HCT116 (cell line): ENCODE data around the gene RAB33B. TPM values are rescaled to one million over a fixed set of nuclear protein-coding genes. Genes with fewer than 3 reads are reported as not detected.

Experiments used
- ATAC-seq: fragments of 200-7000 bp; cut with Tn5 transposase; 2 replicates; pipeline ENCODE4 v1.9.1; 2020; ENCODE audit warnings: mild to moderate bottlenecking, moderate library complexity
- BruUV-seq: library from RNA; stranded (reverse); fragments of 400-500 nt; replicated peaks from 2 replicates; lab custom pipeline; 2021; lab: Mats Ljungman, UMichigan
- CTCF ChIA-PET: fragments of 300-600 bp; sonication (Branson Sonifier 250); formaldehyde crosslinking; loops from one replicate; lab custom pipeline; 2021; ENCODE audit warnings: antibody characterized with exemption; lab: Charles Lee
- POLR2A ChIA-PET: fragments of 300-600, 350-600 bp; sonication (Branson Sonifier 250); formaldehyde crosslinking; loops from one replicate; lab custom pipeline; 2021; ENCODE audit warnings: antibody characterized with exemption; lab: Charles Lee
- RAD21 ChIA-PET, 2 experiments: fragments of 300-600 bp; sonication (Branson Sonifier 250); formaldehyde crosslinking; loops; one replicate each; lab custom pipeline; 2023; ENCODE audit warnings: low total read pairs in 2 of 2; ENCODE audit not compliant: uncharacterized antibody in 2 of 2, unreplicated experiment in 2 of 2, low non-redundant PET in 1 of 2; lab: Charles Lee
- DNase-seq: peaks from one replicate; pipeline ENCODE4 v3.0.0-alpha.2; 2010; ENCODE audit warnings: low read depth, low spot score
- H2AFZ ChIP-seq: fragments of 200-600 bp; shearing (Covaris generic), sonication (generic); 2 replicates; pipeline ENCODE4 v1.6.1; 2017; ENCODE audit warnings: low read depth, mixed run types, mixed read lengths, antibody characterized with exemption, low read length; ENCODE audit not compliant: poor library complexity, severe bottlenecking
- H3K27ac ChIP-seq: 2 replicates; pipeline ENCODE4 v1.5.1; 2012; ENCODE audit warnings: low read depth, low read length
- H3K27me3 ChIP-seq: fragments of 200-600 bp; sonication (generic); 2 replicates; pipeline ENCODE4 v1.6.1; 2016; ENCODE audit warnings: mixed run types, low read length, mixed read lengths; ENCODE audit not compliant: insufficient read depth
- H3K36me3 ChIP-seq, 2 experiments: fragments of 200-500 bp in 1 of 2; fragments of 200-600 bp in 1 of 2; sonication (Bioruptor generic) in 1 of 2; sonication (generic) in 1 of 2; 2 replicates each; pipeline versions ENCODE4 v1.5.1 to v1.6.1; 2014 to 2016; ENCODE audit warnings: low read length in 2 of 2, inconsistent platforms in 1 of 2, mixed read lengths in 1 of 2, mixed run types in 1 of 2; ENCODE audit not compliant: insufficient read depth in 2 of 2, control insufficient read depth in 1 of 2
- H3K4me1 ChIP-seq, 2 experiments: fragments of 200-600 bp in 1 of 2; sonication (generic) in 1 of 2; 2 replicates each; pipeline versions ENCODE4 v1.5.1 to v1.6.1; 2012 to 2017; ENCODE audit warnings: low read length in 2 of 2, inconsistent platforms in 1 of 2, mild to moderate bottlenecking in 1 of 2, mixed read lengths in 1 of 2, mixed run types in 1 of 2, moderate library complexity in 1 of 2; ENCODE audit not compliant: insufficient read depth in 2 of 2, control insufficient read depth in 1 of 2
- H3K4me2 ChIP-seq: fragments of 200-600 bp; sonication (generic); 2 replicates; pipeline ENCODE4 v1.6.1; 2017; ENCODE audit warnings: mixed run types, low read length, mixed read lengths
- H3K4me3 ChIP-seq, 2 experiments: fragments of 200-600 bp in 1 of 2; sonication (generic) in 1 of 2; replicated peaks in 1 of 2; 2 replicates each; pipeline ENCODE4 v1.5.1; 2011 to 2016; ENCODE audit warnings: low read length in 2 of 2, control low read depth in 1 of 2, low read depth in 1 of 2, mild to moderate bottlenecking in 1 of 2, mixed read lengths in 1 of 2, mixed run types in 1 of 2
- H3K79me2 ChIP-seq: fragments of 200-600 bp; sonication (generic); 2 replicates; pipeline ENCODE4 v1.6.1; 2017; ENCODE audit warnings: mild to moderate bottlenecking, mixed run types, low read length, moderate library complexity, mixed read lengths; ENCODE audit not compliant: insufficient read depth
- H3K9ac ChIP-seq: fragments of 200-600 bp; sonication (generic); 2 replicates; pipeline ENCODE4 v1.6.1; 2016; ENCODE audit warnings: low read length, mixed read lengths
- H3K9me2 ChIP-seq: fragments of 200-600 bp; sonication (generic), shearing (Covaris generic); 2 replicates; pipeline ENCODE4 v1.6.1; 2017; ENCODE audit warnings: mixed run types, mild to moderate bottlenecking, moderate library complexity; ENCODE audit not compliant: insufficient read depth
- H3K9me3 ChIP-seq, 2 experiments: fragments of 200-500 bp in 1 of 2; fragments of 200-600 bp in 1 of 2; sonication (Bioruptor generic) in 1 of 2; sonication (generic) in 1 of 2; 2 replicates each; pipeline ENCODE4 v1.6.1; 2014 to 2017; ENCODE audit warnings: low read length in 2 of 2, mixed read lengths in 2 of 2, inconsistent platforms in 1 of 2, low read depth in 1 of 2, mild to moderate bottlenecking in 1 of 2, mixed run types in 1 of 2, moderate library complexity in 1 of 2; ENCODE audit not compliant: control insufficient read depth in 1 of 2, insufficient read depth in 1 of 2
- H4K20me1 ChIP-seq: fragments of 200-600 bp; sonication (generic), shearing (Covaris generic); 2 replicates; pipeline ENCODE4 v1.6.1; 2017; ENCODE audit warnings: mixed run types, mild to moderate bottlenecking, moderate library complexity; ENCODE audit not compliant: insufficient read depth
- CBX3 ChIP-seq: IDR thresholded peaks from 2 replicates; pipeline ENCODE4 v1.6.1; 2012; ENCODE audit warnings: low read depth
- EGR1 ChIP-seq: IDR thresholded peaks from 2 replicates; pipeline ENCODE4 v1.6.1; 2012; ENCODE audit warnings: low read depth
- ELF1 ChIP-seq: IDR thresholded peaks from 2 replicates; pipeline ENCODE4 v1.6.1; 2012; ENCODE audit warnings: low read depth, borderline replicate concordance
- EZH2 ChIP-seq: fragments of 200-600 bp; sonication (generic); IDR thresholded peaks from 2 replicates; pipeline ENCODE4 v1.6.1; 2017; ENCODE audit warnings: antibody characterized with exemption, mixed run types
- EZH2phosphoT487 ChIP-seq: fragments of 200-600 bp; IDR thresholded peaks from 2 replicates; pipeline ENCODE4 v1.6.1; 2018; ENCODE audit warnings: antibody characterized with exemption, borderline replicate concordance
- JUND ChIP-seq: IDR thresholded peaks from 2 replicates; pipeline ENCODE4 v1.6.1; 2012
- POLR2A ChIP-seq: IDR thresholded peaks from 2 replicates; pipeline ENCODE4 v1.7.0; 2011; ENCODE audit warnings: borderline replicate concordance; ENCODE audit not compliant: insufficient read depth, insufficient read length; ENCODE audit errors: extremely low read depth
- POLR2AphosphoS5 ChIP-seq: IDR thresholded peaks from 2 replicates; pipeline ENCODE4 v1.6.1; 2011; ENCODE audit warnings: mild to moderate bottlenecking, low read depth, low read length, moderate library complexity
- RAD21 ChIP-seq: IDR thresholded peaks from 2 replicates; pipeline ENCODE4 v1.6.1; 2012; ENCODE audit warnings: low read depth, mild to moderate bottlenecking
- SIN3A ChIP-seq: IDR thresholded peaks from 2 replicates; pipeline ENCODE4 v1.6.1; 2012; ENCODE audit warnings: low read depth
- SP1 ChIP-seq: IDR thresholded peaks from 2 replicates; pipeline ENCODE4 v1.6.1; 2012; ENCODE audit warnings: low read depth
- SRF ChIP-seq: IDR thresholded peaks from 2 replicates; pipeline ENCODE4 v1.6.1; 2012; ENCODE audit warnings: low read depth
- TCF7L2 ChIP-seq: IDR thresholded peaks from 2 replicates; pipeline ENCODE4 v1.7.0; 2011; ENCODE audit warnings: borderline replicate concordance, inconsistent platforms; ENCODE audit not compliant: insufficient read depth, insufficient read length; ENCODE audit errors: extremely low read depth
- YY1 ChIP-seq: IDR thresholded peaks from 2 replicates; pipeline ENCODE4 v1.6.1; 2011; ENCODE audit warnings: low read length, low read depth, moderate library complexity, mild to moderate bottlenecking; ENCODE audit not compliant: insufficient replicate concordance; ENCODE audit errors: extremely low read depth
- ZFX ChIP-seq: fragments of 450-650 bp; IDR thresholded peaks from 2 replicates; pipeline ENCODE4 v1.6.1; 2017
- intact Hi-C: fragments of 100-400 bp; cut with micrococcal nuclease; formaldehyde crosslinking; loops from 2 replicates; pipeline ENCODE4 v1.10.0; 2022
- total RNA-seq: library from RNA; stranded (reverse); gene quantifications from one replicate; pipeline ENCODE4 v1.2.1, GENCODE V29; 2021; ENCODE audit not compliant: unreplicated experiment
- TF ChIP-seq, protein P1 (sequence below): IDR thresholded peaks from 2 replicates; pipeline ENCODE4 v1.6.1; 2012
- TF ChIP-seq, protein P2 (sequence below): IDR thresholded peaks from 2 replicates; pipeline ENCODE4 v1.6.1; 2011; ENCODE audit warnings: mild to moderate bottlenecking, low read length, moderate library complexity; ENCODE audit not compliant: insufficient replicate concordance; ENCODE audit errors: extremely low read depth
- TF ChIP-seq, protein P3 (sequence below): IDR thresholded peaks from 2 replicates; pipeline ENCODE4 v1.6.1; 2012; ENCODE audit warnings: low read depth
- TF ChIP-seq, protein P4 (sequence below), 3 experiments: fragments of 200-600 bp in 1 of 3; sonication (generic) in 1 of 3; IDR thresholded peaks in 2 of 3; conservative IDR thresholded peaks in 1 of 3; 2 replicates each; pipeline ENCODE4 v1.5.1; 2012 to 2017; ENCODE audit warnings: low read depth in 2 of 3, low read length in 2 of 3, antibody characterized with exemption in 1 of 3, borderline replicate concordance in 1 of 3, control low read depth in 1 of 3, mild to moderate bottlenecking in 1 of 3, mixed read lengths in 1 of 3, mixed run types in 1 of 3, moderate library complexity in 1 of 3; ENCODE audit not compliant: insufficient read depth in 1 of 3
- TF ChIP-seq, protein P5 (sequence below): IDR thresholded peaks from 2 replicates; pipeline ENCODE4 v1.6.1; 2012

Gene RAB33B
- total RNA-seq, 1 experiment from 2014 or later = 5.4 TPM

DNA sequence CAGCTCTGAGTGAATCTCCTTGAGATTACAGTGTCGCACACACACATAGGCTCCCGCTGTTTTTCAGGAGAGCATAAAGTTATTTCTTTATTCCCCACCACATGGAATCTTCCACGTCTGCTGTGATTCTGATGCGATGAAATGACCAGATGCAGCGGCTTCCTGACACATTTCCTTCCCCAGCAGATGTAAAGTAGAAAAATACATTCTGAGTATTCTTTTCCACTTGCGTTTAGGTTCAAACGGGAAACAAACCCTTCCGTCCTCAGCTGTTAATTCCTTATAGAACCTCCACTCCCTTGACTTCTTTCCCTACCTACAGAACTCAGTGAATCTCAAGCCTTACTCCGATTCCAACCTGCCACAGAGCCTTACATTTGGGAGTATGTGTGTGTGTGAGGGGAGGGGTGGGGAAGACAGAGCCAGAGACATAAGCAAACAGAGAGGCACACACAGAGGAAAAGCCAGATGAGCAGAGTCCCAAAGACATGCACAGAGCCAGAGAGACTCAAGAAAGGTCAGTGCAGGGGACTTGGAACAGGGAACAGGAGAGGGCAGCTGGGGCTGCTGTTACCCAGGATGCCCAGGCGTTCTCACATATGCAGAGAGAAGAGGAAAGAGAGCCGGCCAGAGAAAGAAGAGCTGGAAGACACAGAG is 54.8 kb downstream of the RAB33B start:
- Histone ChIP-seq H3K4me1 (no peaks in the 10 kb centered on the region), H3K9me3 (no peaks in the 10 kb centered on the region), H3K9ac (no peak overlapping the region), H3K4me2 (no peak overlapping the region), H4K20me1 (no peaks in the 10 kb centered on the region), H3K4me3 (no peak overlapping the region), H3K9me2 (no peaks in the 10 kb centered on the region), H3K27ac (no peak overlapping the region), H3K36me3 (peaks cover 8 to 12% of the 10 kb centered on the region in 2 experiments; a peak in 2 of 4 replicates), H3K79me2 (no peaks in the 10 kb centered on the region), H3K27me3 (no peaks in the 10 kb centered on the region), H2AFZ (no peak overlapping the region)
- RAD21 ChIA-PET = no interaction called here
- no peak for DNase-seq
- CTCF ChIA-PET = interaction anchor here (2.0 kb wide), 1 partner anchor 11 kb away, joined by 8 read pairs; no protein-coding TSS in a partner anchor
- no peak for TF ChIP-seq ELF1
- TF ChIP-seq YY1 = no peak
- TF ChIP-seq ZFX = no peak
- TF ChIP-seq, protein P1, sequence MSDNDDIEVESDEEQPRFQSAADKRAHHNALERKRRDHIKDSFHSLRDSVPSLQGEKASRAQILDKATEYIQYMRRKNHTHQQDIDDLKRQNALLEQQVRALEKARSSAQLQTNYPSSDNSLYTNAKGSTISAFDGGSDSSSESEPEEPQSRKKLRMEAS = no peak
- no peak for TF ChIP-seq JUND
- no peak for TF ChIP-seq EGR1
- TF ChIP-seq, protein P2, sequence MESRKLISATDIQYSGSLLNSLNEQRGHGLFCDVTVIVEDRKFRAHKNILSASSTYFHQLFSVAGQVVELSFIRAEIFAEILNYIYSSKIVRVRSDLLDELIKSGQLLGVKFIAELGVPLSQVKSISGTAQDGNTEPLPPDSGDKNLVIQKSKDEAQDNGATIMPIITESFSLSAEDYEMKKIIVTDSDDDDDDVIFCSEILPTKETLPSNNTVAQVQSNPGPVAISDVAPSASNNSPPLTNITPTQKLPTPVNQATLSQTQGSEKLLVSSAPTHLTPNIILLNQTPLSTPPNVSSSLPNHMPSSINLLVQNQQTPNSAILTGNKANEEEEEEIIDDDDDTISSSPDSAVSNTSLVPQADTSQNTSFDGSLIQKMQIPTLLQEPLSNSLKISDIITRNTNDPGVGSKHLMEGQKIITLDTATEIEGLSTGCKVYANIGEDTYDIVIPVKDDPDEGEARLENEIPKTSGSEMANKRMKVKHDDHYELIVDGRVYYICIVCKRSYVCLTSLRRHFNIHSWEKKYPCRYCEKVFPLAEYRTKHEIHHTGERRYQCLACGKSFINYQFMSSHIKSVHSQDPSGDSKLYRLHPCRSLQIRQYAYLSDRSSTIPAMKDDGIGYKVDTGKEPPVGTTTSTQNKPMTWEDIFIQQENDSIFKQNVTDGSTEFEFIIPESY = no peak
- no peak for TF ChIP-seq EZH2
- TF ChIP-seq, protein P3, sequence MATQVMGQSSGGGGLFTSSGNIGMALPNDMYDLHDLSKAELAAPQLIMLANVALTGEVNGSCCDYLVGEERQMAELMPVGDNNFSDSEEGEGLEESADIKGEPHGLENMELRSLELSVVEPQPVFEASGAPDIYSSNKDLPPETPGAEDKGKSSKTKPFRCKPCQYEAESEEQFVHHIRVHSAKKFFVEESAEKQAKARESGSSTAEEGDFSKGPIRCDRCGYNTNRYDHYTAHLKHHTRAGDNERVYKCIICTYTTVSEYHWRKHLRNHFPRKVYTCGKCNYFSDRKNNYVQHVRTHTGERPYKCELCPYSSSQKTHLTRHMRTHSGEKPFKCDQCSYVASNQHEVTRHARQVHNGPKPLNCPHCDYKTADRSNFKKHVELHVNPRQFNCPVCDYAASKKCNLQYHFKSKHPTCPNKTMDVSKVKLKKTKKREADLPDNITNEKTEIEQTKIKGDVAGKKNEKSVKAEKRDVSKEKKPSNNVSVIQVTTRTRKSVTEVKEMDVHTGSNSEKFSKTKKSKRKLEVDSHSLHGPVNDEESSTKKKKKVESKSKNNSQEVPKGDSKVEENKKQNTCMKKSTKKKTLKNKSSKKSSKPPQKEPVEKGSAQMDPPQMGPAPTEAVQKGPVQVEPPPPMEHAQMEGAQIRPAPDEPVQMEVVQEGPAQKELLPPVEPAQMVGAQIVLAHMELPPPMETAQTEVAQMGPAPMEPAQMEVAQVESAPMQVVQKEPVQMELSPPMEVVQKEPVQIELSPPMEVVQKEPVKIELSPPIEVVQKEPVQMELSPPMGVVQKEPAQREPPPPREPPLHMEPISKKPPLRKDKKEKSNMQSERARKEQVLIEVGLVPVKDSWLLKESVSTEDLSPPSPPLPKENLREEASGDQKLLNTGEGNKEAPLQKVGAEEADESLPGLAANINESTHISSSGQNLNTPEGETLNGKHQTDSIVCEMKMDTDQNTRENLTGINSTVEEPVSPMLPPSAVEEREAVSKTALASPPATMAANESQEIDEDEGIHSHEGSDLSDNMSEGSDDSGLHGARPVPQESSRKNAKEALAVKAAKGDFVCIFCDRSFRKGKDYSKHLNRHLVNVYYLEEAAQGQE = no peak
- no peak for TF ChIP-seq RAD21
- no peak for TF ChIP-seq TCF7L2
- no peak for TF ChIP-seq POLR2AphosphoS5
- TF ChIP-seq SP1 = no peak
- TF ChIP-seq, protein P4, sequence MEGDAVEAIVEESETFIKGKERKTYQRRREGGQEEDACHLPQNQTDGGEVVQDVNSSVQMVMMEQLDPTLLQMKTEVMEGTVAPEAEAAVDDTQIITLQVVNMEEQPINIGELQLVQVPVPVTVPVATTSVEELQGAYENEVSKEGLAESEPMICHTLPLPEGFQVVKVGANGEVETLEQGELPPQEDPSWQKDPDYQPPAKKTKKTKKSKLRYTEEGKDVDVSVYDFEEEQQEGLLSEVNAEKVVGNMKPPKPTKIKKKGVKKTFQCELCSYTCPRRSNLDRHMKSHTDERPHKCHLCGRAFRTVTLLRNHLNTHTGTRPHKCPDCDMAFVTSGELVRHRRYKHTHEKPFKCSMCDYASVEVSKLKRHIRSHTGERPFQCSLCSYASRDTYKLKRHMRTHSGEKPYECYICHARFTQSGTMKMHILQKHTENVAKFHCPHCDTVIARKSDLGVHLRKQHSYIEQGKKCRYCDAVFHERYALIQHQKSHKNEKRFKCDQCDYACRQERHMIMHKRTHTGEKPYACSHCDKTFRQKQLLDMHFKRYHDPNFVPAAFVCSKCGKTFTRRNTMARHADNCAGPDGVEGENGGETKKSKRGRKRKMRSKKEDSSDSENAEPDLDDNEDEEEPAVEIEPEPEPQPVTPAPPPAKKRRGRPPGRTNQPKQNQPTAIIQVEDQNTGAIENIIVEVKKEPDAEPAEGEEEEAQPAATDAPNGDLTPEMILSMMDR (IDR thresholded peaks at IDR 0.05 in 2 of 3, conservative IDR thresholded peaks at IDR 0.05 in 1 of 3; ENCODE audit: borderline replicate concordance in 1 of 3, insufficient read depth in 1 of 3, low read depth in 2 of 3, low read length in 2 of 3) = no peak
- no peak for TF ChIP-seq CBX3
- no peak for TF ChIP-seq EZH2phosphoT487
- no peak for TF ChIP-seq POLR2A
- TF ChIP-seq, protein P5, sequence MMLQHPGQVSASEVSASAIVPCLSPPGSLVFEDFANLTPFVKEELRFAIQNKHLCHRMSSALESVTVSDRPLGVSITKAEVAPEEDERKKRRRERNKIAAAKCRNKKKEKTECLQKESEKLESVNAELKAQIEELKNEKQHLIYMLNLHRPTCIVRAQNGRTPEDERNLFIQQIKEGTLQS = no peak
- TF ChIP-seq SIN3A = no peak
- no peak for TF ChIP-seq SRF
- intact Hi-C loops = no loop called here
- POLR2A ChIA-PET = no interaction called here
- ATAC-seq = no peak
- BruUV-seq = no TSS peak
